ENCODE data around the gene MFN1.
A peak's percentile ranks its signal among the peaks of the same experiment; 100 is the strongest.

The MFN1 gene

GRCh38 chr3:179376474-179376873, 29.0 kb downstream of the MFN1 start:
- ATAC-seq, result no peak

DNA sequence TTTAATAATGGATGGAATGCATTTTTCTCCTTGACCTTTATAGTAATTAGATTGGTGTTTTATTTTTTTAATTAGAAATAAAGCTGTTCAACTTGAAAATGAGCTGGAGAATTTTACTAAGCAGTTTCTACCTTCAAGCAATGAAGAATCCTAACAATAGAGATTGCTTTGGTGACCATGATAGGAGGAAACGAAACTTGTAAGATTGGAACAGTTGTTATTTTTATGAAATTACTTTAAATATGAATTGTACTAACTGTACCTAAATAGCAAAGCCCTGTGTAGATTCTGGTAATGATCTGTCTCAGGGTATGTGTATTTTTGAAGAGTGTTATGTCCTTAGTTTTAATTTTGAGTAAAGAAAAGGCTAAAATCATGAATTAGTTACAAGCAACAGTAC, 44.4 kb downstream of the MFN1 start:
- TF ChIP-seq, protein P1, sequence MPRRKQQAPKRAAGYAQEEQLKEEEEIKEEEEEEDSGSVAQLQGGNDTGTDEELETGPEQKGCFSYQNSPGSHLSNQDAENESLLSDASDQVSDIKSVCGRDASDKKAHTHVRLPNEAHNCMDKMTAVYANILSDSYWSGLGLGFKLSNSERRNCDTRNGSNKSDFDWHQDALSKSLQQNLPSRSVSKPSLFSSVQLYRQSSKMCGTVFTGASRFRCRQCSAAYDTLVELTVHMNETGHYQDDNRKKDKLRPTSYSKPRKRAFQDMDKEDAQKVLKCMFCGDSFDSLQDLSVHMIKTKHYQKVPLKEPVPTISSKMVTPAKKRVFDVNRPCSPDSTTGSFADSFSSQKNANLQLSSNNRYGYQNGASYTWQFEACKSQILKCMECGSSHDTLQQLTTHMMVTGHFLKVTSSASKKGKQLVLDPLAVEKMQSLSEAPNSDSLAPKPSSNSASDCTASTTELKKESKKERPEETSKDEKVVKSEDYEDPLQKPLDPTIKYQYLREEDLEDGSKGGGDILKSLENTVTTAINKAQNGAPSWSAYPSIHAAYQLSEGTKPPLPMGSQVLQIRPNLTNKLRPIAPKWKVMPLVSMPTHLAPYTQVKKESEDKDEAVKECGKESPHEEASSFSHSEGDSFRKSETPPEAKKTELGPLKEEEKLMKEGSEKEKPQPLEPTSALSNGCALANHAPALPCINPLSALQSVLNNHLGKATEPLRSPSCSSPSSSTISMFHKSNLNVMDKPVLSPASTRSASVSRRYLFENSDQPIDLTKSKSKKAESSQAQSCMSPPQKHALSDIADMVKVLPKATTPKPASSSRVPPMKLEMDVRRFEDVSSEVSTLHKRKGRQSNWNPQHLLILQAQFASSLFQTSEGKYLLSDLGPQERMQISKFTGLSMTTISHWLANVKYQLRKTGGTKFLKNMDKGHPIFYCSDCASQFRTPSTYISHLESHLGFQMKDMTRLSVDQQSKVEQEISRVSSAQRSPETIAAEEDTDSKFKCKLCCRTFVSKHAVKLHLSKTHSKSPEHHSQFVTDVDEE (CRISPR knock-in tag; IDR thresholded peaks at IDR 0.05), result no peak
- TF ChIP-seq ISL1 (CRISPR knock-in tag; IDR thresholded peaks at IDR 0.05), result no peak
- no peak for TF ChIP-seq ZNF70 (CRISPR knock-in tag; IDR thresholded peaks at IDR 0.05)
- TF ChIP-seq ARNTL (CRISPR knock-in tag; IDR thresholded peaks at IDR 0.05; ENCODE audit: borderline replicate concordance, low read depth), result no peak
- TF ChIP-seq TOX (CRISPR knock-in tag; IDR thresholded peaks at IDR 0.05; ENCODE audit: borderline replicate concordance), result no peak
- TF ChIP-seq, protein P2, sequence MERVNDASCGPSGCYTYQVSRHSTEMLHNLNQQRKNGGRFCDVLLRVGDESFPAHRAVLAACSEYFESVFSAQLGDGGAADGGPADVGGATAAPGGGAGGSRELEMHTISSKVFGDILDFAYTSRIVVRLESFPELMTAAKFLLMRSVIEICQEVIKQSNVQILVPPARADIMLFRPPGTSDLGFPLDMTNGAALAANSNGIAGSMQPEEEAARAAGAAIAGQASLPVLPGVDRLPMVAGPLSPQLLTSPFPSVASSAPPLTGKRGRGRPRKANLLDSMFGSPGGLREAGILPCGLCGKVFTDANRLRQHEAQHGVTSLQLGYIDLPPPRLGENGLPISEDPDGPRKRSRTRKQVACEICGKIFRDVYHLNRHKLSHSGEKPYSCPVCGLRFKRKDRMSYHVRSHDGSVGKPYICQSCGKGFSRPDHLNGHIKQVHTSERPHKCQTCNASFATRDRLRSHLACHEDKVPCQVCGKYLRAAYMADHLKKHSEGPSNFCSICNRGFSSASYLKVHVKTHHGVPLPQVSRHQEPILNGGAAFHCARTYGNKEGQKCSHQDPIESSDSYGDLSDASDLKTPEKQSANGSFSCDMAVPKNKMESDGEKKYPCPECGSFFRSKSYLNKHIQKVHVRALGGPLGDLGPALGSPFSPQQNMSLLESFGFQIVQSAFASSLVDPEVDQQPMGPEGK (CRISPR knock-in tag; IDR thresholded peaks at IDR 0.05; ENCODE audit: borderline replicate concordance), result no peak
- TF ChIP-seq ESRRG (CRISPR knock-in tag; IDR thresholded peaks at IDR 0.05), result no peak
- no peak for TF ChIP-seq ZNF8 (CRISPR knock-in tag; IDR thresholded peaks at IDR 0.05)
- TF ChIP-seq ZFP3 (CRISPR knock-in tag; IDR thresholded peaks at IDR 0.05), result no peak
- no peak for ATAC-seq

More at GRCh38 chr3:179376474-179376873, 29.0 kb downstream of the MFN1 start:
- no peak for TF ChIP-seq TCF4 (CRISPR knock-in tag; IDR thresholded peaks at IDR 0.05; ENCODE audit: borderline replicate concordance)
- TF ChIP-seq, protein P2 (CRISPR knock-in tag; IDR thresholded peaks at IDR 0.05; ENCODE audit: borderline replicate concordance), result no peak
- no peak for TF ChIP-seq ESRRG (CRISPR knock-in tag; IDR thresholded peaks at IDR 0.05)
- TF ChIP-seq ZNF70 (CRISPR knock-in tag; IDR thresholded peaks at IDR 0.05), result no peak
- TF ChIP-seq, protein P1 (CRISPR knock-in tag; IDR thresholded peaks at IDR 0.05), result no peak
- TF ChIP-seq, protein P3, sequence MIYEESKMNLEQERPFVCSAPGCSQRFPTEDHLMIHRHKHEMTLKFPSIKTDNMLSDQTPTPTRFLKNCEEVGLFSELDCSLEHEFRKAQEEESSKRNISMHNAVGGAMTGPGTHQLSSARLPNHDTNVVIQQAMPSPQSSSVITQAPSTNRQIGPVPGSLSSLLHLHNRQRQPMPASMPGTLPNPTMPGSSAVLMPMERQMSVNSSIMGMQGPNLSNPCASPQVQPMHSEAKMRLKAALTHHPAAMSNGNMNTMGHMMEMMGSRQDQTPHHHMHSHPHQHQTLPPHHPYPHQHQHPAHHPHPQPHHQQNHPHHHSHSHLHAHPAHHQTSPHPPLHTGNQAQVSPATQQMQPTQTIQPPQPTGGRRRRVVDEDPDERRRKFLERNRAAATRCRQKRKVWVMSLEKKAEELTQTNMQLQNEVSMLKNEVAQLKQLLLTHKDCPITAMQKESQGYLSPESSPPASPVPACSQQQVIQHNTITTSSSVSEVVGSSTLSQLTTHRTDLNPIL (CRISPR knock-in tag; IDR thresholded peaks at IDR 0.05; ENCODE audit: low read depth), result no peak
- no peak for TF ChIP-seq ARNTL (CRISPR knock-in tag; IDR thresholded peaks at IDR 0.05; ENCODE audit: borderline replicate concordance, low read depth)
- TF ChIP-seq PPARA (CRISPR knock-in tag; IDR thresholded peaks at IDR 0.05; ENCODE audit: borderline replicate concordance), result no peak
- no peak for TF ChIP-seq BACH2 (CRISPR knock-in tag; IDR thresholded peaks at IDR 0.05; ENCODE audit: borderline replicate concordance)

DNA sequence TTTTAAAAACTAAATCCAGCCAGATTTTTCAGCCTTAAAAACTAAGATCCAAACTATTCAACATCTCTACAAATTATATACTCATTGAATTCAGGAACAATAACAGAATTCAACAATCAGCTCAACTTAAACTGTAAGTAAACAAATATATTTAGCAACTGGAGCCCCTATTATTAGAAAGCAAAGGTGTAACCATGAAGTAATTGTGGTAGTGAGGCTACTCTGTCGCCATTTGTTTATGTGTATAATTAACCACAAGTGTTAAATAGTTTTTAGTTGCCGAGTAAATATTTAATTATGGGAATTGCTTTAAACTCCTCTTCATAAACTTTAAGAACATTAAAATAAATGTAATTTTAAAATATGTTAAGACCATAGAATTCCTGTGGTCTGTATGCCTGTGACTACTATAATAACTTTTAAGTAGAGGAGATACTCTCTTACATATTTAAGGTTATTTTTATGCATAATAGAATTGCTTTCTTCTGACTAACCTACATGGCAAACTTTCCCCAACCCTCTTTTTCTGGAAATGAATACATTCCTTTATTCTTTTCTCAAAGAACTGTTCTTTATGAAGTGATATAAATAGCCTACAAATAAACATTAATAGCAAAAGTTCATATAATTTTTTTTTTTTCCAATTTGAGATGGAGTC, 51.2 kb downstream of the MFN1 start:
- ATAC-seq, result peak; percentile 80
- TF ChIP-seq, protein P2 (CRISPR knock-in tag; IDR thresholded peaks at IDR 0.05; ENCODE audit: borderline replicate concordance), result no peak
- TF ChIP-seq SNAI2 (CRISPR knock-in tag; IDR thresholded peaks at IDR 0.05) (no peak), CSDC2 (CRISPR knock-in tag; IDR thresholded peaks at IDR 0.05) (no peak), ISL1 (CRISPR knock-in tag; IDR thresholded peaks at IDR 0.05) (no peak), RARB (CRISPR knock-in tag; IDR thresholded peaks at IDR 0.05) (no peak), ZNF8 (CRISPR knock-in tag; IDR thresholded peaks at IDR 0.05) (no peak), GLIS3 (CRISPR knock-in tag; IDR thresholded peaks at IDR 0.05) (no peak), PPARA (CRISPR knock-in tag; IDR thresholded peaks at IDR 0.05; ENCODE audit: borderline replicate concordance) (no peak), BACH2 (CRISPR knock-in tag; IDR thresholded peaks at IDR 0.05; ENCODE audit: borderline replicate concordance) (no peak), ESRRG (CRISPR knock-in tag; IDR thresholded peaks at IDR 0.05) (no peak), ZFP3 (CRISPR knock-in tag; IDR thresholded peaks at IDR 0.05) (no peak), ZC3H10 (CRISPR knock-in tag; IDR thresholded peaks at IDR 0.05) (no peak), TCF4 (CRISPR knock-in tag; IDR thresholded peaks at IDR 0.05; ENCODE audit: borderline replicate concordance) (no peak), ZNF565 (CRISPR knock-in tag; conservative IDR thresholded peaks at IDR 0.05; ENCODE audit: low read depth) (no peak)
- TF ChIP-seq, protein P3 (CRISPR knock-in tag; IDR thresholded peaks at IDR 0.05; ENCODE audit: low read depth), result no peak

All from SK-N-SH treated with all-trans-retinoic acid at 6 μM for 48 hours (cell line).